GM19455 (cell line): ENCODE data around the gene SHC4.
"Not testable (repeated sequence)": the region's sequence is repeated elsewhere in the genome, so short reads cannot be mapped to it uniquely, and the experiment has no call there.

Experiments
- ATAC-seq: cut with Tn5 transposase; IDR thresholded peaks from one replicate; pipeline ENCODE4 v1.9.1; 2021; ENCODE audit not compliant: unreplicated experiment

SHC4 gene

DNA sequence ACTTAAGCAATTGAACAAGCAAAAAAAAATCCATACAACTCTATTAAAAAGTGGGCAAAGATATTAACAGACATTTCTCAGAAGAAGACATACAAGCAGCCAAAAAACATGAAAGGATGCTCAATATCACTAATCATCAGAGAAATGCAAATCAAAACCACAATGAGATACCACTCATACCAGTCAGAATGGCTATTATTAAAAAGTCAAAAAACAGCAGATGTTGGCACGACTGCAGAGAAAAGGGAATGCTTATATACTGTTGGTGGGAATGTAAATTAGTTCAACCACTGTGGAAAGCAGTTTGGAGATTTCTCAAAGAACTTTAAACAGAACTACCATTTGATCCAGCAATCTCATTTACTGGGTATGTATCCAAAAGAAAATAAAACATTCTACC lies 7.2 kb upstream of the SHC4 start:
- ATAC-seq = not testable (repeated sequence)

DNA sequence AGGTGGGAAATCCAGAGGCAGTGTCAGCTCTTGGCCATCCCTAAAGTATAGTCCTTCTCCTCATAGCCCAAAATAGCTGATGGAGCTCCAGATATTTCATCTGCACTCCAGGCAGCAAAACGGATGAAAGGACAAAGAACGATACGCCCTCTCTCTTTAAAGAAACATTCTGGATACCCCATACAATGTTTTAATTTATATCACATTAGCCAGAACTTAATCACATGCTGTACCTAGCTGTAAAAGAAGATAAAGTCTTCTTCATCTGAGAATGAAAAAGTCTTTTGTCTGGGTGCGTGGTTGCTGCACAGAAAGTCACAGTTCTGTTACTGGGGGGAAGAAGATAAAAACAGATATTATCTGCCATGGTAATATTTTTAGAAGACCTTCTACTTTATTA lies 4.3 kb upstream of the SHC4 start:
- no peak for ATAC-seq

DNA sequence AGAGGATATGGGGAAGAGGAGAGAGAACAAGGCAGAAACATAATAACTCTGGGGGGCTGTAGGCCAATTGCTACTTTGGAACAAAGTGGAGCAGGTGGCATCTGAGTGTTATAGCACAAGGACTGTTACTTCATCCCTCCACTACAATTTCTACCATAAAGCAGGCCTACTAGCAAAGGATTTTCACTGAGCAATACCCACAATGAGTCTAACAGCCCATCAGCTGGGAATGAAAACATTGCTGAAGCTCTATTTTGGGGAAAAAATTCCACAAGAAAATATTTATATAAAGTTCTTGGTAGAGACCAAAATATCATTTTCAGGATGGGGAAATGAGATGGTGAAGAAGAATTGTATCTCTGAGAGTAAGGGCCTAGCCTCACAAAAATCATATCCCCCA lies 3.6 kb upstream of the SHC4 start:
- ATAC-seq = no peak

DNA sequence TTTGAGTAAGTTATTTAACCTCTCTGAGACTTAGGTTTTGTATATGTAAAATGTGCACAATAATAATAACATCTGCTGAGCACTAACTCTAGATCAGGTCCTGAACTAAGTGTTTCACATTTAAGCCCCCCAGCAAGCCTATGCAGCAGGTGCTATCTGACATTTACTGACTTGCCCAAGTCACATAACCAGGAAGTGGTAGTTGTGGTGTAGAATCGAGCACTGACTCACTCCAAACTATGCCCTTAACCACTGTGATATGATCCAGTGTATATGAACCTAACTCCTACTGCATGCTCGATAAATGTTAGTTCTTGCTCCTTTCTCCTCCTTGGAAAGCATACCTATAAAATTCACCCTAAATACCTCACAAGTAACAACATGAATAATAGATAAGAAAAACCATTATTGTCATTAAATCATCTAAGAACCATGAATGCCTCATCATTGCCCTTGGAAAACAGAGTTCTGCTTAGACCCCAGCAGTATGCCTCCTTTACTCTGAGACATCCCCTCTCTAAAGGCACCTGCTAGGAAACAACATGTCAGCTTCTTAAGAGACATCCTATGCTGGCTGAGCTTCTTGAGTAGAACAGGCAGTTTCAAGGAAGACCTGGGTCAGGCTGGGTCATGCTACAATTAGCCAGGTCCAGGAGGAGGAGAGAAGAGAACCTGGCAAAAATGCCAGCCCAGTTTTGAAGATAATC lies 3.0 kb upstream of the SHC4 start:
- ATAC-seq = peak; percentile 86

DNA sequence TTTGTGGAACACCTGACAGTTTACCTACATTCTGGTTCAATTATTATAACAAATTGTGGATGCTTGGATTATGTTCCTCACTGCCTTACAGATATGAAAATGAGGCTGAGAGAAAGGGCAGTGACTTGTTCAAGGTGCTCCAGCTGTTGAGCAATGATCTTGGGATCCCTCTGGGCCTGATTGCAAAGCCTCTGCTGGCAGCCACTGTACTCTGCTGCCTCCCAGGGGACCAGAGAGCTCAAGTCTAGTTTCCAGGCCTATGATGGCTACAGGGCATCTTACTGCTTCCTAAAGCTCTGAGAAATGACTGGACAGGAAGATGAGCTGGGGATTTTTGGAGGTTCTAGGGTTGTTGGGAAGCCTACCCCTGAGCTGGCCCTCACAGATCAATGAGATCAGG lies 2.3 kb upstream of the SHC4 start:
- no peak for ATAC-seq

DNA sequence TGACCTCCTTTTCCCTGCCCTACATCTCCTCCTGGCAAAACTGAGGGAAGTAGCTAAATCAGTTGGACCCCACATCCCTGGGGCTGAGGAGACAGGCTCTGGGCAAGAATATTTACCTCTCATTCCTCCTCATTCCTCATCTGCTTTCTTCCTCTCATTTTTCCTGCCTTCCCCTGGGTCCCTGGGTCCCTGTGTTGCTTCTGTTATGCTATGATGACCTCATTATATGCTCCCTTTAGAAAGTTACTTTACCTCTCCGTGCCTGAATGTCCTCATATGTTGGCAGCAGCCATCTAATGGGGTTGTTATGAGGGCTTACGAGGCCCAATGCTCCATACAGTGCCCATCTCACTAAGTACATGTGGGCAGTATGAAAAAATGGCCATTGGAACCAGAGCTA lies 1.2 kb upstream of the SHC4 start:
- no peak for ATAC-seq

DNA sequence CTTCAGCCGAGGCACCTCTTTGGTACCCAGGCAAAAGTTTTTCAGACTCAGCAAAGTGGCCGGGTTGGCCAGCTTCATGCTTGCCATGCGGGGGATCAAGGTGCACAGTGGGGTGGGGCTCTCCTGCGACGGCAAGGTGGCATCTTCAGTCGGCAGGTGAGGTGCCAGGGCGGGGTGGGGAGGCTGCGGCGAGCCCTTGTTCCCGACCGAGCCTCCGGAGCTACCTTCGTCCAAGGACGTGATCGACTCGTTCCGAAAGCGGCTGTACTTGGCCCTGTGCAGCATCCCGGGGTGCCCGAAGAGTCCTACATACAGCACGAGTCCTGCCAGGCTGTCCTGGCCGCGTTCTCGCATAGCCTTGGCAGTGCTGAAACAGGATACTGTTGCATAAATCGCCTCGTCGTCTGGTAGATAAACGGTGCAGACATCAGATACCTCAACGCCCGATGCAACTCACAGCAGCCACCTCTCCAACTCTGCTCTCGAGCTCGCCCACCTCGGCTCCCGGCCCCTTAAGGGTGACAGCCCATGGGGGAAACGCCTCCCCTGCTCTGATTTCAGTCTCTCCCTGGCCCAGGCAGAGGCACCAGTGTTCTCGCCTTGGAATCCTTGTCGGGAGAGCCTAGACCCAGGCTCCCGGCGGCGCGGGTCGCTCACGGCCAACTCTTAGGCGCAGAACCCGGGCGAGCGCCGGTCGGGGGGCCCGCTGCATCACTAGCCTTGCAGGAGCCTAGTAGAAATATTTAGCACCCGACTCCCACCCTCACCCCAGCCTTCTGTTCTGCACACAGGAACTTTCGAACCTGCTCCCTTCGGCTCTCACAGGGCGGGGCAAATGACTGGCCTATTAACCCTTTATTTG lies 826 bp downstream of the SHC4 start:
- ATAC-seq = no peak

DNA sequence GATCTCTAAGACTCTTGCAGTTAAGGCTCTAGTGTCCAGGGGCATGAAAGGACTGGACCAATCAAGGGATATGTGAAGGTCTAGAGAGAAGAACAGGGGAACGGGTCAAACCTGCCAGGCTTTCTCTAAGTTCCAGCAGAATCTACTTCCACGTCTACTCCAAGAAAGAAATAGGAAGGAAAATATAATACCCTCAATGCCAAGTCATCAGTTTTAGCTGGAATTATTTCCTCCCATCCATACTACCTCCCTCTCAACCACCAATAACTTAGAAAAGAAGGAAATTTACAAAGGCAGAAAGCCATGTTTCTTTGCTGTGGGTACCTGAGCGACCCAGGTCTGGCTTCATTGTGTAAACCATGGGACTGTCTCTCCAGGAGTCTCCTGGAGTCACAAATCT lies 7.8 kb downstream of the SHC4 start:
- ATAC-seq = no peak

DNA sequence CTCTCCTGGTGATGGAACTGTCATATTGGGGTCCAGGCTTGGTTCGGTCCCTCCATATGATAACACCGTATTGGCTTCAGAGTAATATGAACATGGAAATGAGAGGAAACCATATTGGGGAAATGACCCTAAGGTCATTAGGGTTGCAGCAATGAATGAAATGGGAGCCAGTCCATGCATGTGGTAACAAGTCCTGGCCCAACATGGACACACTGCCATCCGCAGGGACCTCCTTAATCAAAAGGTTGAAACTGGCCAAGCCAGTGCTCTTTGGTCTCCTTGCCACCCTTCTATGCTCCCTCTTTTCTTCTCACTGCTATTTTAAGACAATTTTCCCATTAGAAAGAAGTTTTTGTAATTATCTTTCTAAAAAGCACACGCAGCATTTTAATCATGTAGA lies 8.3 kb downstream of the SHC4 start:
- no peak for ATAC-seq

DNA sequence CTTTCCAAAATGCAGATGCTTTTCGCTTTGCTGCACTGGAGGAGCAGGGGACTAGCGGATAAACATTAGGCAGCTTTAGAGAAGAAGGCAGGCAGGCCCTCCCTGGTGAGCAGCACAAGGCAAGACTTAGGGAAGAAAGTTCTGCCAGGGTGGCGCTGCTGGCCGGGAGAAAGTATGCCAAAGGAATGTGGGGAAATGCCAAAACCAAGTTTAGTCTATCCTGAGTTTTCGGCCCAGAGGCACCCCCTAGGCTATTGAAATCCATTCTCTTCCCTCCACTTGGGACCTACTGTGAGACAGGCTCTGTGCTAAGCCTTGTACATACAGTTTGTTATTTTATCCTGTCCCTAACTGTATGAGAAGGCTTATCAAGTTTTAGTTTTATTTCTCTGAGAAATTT lies 9.2 kb downstream of the SHC4 start:
- no peak for ATAC-seq

DNA sequence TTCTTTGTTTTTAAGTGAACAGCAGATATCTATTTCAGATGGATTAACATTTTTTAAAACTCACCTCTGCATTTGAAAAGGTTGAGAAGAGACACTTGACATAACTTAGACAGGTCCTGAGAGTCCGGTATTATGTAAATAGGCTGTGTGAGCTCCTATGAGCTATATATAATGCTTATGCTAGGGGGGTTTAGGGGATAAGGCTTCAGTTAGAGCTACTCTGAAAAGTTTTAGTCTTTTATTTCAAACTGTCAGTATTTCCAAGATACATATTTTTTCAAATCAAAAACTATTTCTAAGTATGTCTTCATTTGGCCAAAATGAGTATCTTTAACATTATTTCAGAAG lies 16.9 kb downstream of the SHC4 start:
- ATAC-seq = no peak

DNA sequence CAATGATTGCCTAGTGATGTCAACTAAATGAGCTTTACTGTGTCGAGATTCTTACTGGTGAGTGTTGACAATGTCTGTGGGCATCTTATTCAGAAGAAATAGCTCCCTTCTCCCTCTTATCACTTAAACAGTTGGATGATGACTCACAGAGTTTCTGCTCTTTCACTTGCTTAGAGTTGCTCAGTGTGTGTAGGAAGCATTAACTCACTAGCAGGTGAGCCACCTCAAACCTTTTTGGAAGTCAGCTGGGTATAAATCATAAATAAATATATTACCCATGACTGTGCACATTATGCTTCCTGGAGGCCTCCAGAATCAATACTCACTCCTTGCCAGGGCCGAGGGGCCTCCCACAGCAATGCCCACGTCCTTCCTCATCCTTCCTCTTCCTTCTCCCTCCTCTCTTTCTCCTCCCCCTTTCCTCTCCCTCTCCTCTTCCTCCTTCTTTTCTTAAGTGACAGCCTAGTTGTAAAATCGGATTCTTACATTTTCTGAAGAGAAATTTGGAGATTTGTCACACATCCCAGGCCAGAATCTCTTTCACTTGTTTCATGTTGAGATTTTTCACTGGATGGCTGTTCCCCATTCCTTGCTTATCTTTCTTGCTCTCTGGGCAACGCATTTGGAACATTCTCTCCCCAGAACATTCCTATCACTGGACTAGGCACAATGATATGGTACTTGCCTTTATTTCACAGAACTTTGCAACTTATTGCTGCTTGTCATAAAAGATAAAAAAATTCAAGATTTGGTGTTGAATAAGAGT lies 17.5 kb downstream of the SHC4 start:
- no peak for ATAC-seq

DNA sequence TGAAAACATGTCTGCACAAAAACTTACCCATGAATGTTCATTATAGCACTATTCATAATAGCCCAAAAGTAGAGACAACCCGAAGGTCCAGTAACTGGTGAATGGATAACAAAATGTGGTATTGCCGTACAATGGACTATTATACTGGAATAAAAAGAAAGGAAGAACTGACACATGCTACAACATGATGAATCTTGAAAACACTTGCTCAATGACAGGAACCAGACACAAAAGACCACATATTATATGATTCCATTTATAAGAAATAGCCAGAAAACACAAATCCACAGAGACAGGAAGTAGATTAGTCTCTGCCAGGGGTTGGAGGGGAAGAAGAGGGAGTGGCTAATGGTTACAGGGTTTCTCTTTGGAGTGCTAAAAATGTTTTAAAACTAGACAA lies 18.3 kb downstream of the SHC4 start:
- ATAC-seq = no peak

DNA sequence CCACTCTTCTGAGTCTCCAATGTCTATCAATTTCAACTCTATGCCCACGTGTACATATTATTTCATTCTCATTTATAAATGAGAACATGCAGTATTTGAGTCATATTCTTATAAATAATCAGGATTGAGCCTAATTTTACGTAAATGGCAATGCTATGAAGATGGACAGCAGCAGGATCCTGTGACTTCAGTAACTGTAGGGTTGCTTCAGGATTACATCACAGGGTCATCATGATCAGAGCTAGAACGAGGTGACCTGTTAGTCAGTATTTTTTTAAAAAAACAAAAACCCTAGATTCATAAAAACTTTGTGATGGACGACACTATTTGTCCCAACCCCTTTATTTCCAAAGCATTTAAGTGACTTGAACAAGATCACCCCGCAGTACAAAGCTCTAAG lies 21.8 kb downstream of the SHC4 start:
- ATAC-seq = no peak

DNA sequence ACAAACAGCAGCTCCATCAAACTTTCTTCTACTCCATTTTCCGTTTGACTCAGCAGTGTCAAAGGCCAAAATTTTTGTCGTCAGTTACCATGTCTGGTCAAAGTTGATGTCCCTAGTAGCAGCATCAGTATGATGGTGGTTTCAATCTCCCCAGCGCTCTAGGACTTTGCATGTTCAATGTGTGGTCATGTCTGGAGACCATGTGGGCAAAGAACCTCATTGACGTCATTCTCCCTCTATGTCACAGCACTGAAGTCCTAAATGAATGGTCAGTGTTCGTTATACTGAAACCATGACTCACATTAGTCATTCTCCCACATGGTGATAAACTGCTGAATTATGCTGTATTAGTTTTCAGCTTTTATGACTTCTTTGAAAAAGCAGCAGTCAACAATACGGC lies 23.2 kb downstream of the SHC4 start:
- ATAC-seq = peak; percentile 84

DNA sequence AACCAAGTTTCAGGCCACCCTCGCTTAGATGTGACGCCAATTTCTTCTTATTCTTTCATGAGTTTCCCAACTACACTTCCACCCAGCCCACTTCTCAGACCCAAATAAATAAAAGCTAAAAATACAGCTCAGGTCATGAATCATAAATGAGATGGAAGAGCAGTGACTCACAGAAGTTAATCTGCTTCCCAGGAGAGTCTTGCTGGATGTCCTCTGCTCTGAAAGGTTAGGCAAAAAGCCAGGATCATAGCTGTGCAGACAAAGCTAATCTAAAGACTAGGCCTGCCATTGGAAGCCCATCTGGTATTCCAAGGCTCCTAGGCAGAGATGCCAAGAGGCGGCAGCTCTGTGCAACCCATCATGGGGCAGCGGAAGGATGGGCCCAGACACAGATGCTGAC lies 24.1 kb downstream of the SHC4 start:
- no peak for ATAC-seq

DNA sequence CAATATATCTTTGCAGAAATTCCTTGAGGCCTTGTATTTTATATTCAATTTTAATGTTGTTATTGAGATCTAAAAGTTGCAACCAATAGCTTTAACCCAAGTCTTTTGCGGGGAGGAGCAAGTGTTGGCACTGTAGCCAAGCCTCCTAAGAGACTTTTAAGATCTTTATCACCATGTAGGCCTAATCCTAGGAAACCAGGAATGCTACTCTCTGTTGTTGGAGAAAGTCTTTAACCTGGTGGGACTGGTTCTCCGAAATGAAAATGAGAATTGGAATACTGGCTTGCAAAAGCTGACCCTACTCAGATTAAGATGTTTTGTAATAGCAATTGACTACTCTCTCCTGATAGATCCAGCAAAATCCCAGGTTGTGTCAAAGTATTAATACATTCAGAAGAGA lies 25.8 kb downstream of the SHC4 start:
- ATAC-seq = no peak

DNA sequence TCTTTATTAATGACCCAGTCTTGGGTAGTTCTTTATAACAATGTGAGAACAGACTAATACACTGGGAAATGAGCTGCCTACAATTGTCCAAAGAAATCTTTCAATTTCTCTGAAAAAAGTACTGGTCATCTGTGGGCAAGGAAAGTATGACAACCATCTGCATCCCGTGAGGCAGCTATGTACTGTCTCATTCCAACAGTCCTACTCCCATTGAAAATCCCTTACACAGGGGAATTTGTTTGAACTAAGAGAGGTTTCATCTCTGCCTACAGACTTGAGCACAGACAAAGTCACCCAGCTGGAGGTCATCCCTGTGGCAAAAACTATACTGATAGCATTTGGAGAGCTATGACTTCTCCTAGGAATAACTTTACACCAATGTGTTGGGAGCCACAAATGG lies 27.1 kb downstream of the SHC4 start:
- no peak for ATAC-seq

DNA sequence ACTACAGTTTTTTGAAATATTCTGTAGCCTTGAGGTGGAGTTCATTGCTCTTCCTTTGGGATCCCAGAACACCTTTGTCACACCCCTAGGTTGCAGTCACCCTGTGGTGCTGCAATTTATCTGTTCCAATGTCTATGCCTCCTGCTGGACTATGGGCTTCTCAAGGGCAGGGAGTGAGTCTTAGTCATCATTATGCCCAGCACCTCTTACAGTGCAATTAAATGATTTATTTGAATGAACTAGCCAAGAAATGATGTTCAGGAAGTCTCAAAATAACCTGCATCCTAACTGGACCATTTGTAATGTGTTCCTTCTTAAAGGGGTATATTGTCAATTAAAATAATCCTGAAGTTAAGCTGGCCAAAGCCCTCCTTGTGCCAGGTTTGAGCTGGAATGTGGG lies 28.5 kb downstream of the SHC4 start:
- no peak for ATAC-seq

DNA sequence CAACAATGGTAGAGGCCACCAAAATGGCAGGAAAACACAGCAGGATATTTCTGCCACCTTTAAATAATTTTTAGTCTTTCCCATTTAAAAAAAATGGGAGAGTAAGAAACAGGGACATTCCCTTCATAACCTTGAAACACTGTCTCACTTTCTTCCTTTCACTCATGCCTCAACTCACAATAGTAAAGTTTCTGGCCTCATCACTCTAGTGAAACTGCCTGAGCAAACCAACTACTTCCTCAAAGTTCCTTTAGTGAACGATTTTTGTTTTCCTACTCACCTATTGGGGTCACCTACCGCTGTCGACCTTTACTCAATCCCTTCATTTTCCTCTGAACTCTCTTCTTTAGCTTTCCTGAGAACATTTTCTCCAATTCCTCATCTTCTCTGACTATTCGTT lies 33.0 kb downstream of the SHC4 start:
- no peak for ATAC-seq

DNA sequence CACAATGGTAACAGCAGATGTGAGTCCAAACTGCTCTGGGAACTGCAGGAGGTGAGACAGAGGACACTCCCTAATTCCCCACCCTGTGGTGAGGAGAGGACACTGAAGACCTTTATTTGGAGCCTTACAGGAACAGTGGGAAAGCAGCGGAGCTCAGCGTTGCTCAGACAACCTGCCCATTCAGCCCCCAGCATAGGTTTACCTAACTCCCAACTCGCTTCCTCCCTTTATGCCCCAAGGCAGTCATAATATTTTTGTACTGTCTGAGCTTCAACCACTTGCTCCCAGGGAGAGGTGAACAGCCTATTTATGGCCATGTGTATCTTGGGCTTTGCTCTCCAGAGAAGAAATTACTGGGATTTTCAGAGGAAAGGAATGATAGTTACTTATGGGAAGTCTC lies 34.1 kb downstream of the SHC4 start:
- ATAC-seq = no peak
